ENCODE measurements around the gene BRAF. TPM values are rescaled to one million over a fixed set of nuclear protein-coding genes. Genes with fewer than 3 reads are reported as not detected.

Gene BRAF
- total RNA-seq, 1 experiment from 2014 or later = 29.7 TPM

- no peaks in the 10 kb centered on the region for H3K4me1 ChIP-seq (ENCODE audit: control insufficient read depth in 1 of 2, insufficient read depth in 2 of 2, low read length in 2 of 2)
- no peaks in the 10 kb centered on the region for H3K27me3 ChIP-seq (ENCODE audit: insufficient read depth, low read length)
- POLR2A ChIA-PET = no interaction called here
- H3K4me2 ChIP-seq (ENCODE audit: low read length) = no peak overlapping the region
- BruUV-seq (replicated peaks) = no TSS peak
- H3K36me3 ChIP-seq (ENCODE audit: control insufficient read depth in 1 of 2, insufficient read depth in 2 of 2, low read length in 2 of 2) = peaks cover 3 to 7% of the 10 kb centered on the region in 2 experiments; a peak in 1 of 4 replicates
- CTCF ChIA-PET = no interaction called here
- no peak overlapping the region for H3K9ac ChIP-seq (ENCODE audit: low read length)
- RAD21 ChIA-PET (ENCODE audit: low non-redundant PET in 1 of 2, low total read pairs in 2 of 2, uncharacterized antibody in 2 of 2, unreplicated experiment in 2 of 2) = no interaction called here
- DNase-seq (ENCODE audit: low read depth, low spot score) = no peak
- intact Hi-C loops (cut with micrococcal nuclease) = no loop called here
- H4K20me1 ChIP-seq (ENCODE audit: insufficient read depth) = no peaks in the 10 kb centered on the region
- H3K4me3 ChIP-seq (replicated peaks in 1 of 2; ENCODE audit: low read depth in 1 of 2, low read length in 2 of 2) = no peak overlapping the region
- TF ChIP-seq ZFX (IDR thresholded peaks at IDR 0.05) (no peak), CBX3 (IDR thresholded peaks at IDR 0.05; ENCODE audit: low read depth) (no peak)
- no peaks in the 10 kb centered on the region for H3K79me2 ChIP-seq (ENCODE audit: insufficient read depth, low read length)
- no peak overlapping the region for H2AFZ ChIP-seq (ENCODE audit: low read depth, low read length, poor library complexity, severe bottlenecking)
- no peak overlapping the region for H3K27ac ChIP-seq (ENCODE audit: low read depth, low read length)
- ATAC-seq = no peak
- no peaks in the 10 kb centered on the region for H3K9me2 ChIP-seq (ENCODE audit: insufficient read depth)
- no peaks in the 10 kb centered on the region for H3K9me3 ChIP-seq (ENCODE audit: control insufficient read depth in 1 of 2, insufficient read depth in 1 of 2, low read depth in 1 of 2, low read length in 2 of 2)
Observed at GRCh38 chr7:140773104-140773503, 151.6 kb downstream of the BRAF start.

- H3K4me2 ChIP-seq (ENCODE audit: low read length) = no peak overlapping the region
- no peaks in the 10 kb centered on the region for H3K9me3 ChIP-seq (ENCODE audit: control insufficient read depth in 1 of 2, insufficient read depth in 1 of 2, low read depth in 1 of 2, low read length in 2 of 2)
- ATAC-seq (no peak), DNase-seq (ENCODE audit: low read depth, low spot score) (no peak)
- no peaks in the 10 kb centered on the region for H3K4me1 ChIP-seq (ENCODE audit: control insufficient read depth in 1 of 2, insufficient read depth in 2 of 2, low read length in 2 of 2)
- CTCF ChIA-PET = no interaction called here
- H3K79me2 ChIP-seq (ENCODE audit: insufficient read depth, low read length) = no peaks in the 10 kb centered on the region
- H3K4me3 ChIP-seq (replicated peaks in 1 of 2; ENCODE audit: low read depth in 1 of 2, low read length in 2 of 2) = no peak overlapping the region
- H2AFZ ChIP-seq (ENCODE audit: low read depth, low read length, poor library complexity, severe bottlenecking) = no peak overlapping the region
- no peak overlapping the region for H3K9ac ChIP-seq (ENCODE audit: low read length)
- no peaks in the 10 kb centered on the region for H3K27me3 ChIP-seq (ENCODE audit: insufficient read depth, low read length)
- TF ChIP-seq YY1 (IDR thresholded peaks at IDR 0.05; ENCODE audit: extremely low read depth, insufficient replicate concordance, low read depth, low read length) = no peak
- TF ChIP-seq CBX3 (IDR thresholded peaks at IDR 0.05; ENCODE audit: low read depth) = no peak
- no peak for TF ChIP-seq JUND (IDR thresholded peaks at IDR 0.05)
- no peak for TF ChIP-seq POLR2A (IDR thresholded peaks at IDR 0.05; ENCODE audit: borderline replicate concordance, extremely low read depth, insufficient read depth, insufficient read length)
- TF ChIP-seq TCF7L2 (IDR thresholded peaks at IDR 0.05; ENCODE audit: borderline replicate concordance, extremely low read depth, insufficient read depth, insufficient read length) = no peak
- intact Hi-C loops (cut with micrococcal nuclease) = no loop called here
- RAD21 ChIA-PET (ENCODE audit: low non-redundant PET in 1 of 2, low total read pairs in 2 of 2, uncharacterized antibody in 2 of 2, unreplicated experiment in 2 of 2) = no interaction called here
- H3K27ac ChIP-seq (ENCODE audit: low read depth, low read length) = no peak overlapping the region
- POLR2A ChIA-PET = no interaction called here
- no peaks in the 10 kb centered on the region for H4K20me1 ChIP-seq (ENCODE audit: insufficient read depth)
- peaks cover 3 to 7% of the 10 kb centered on the region in 2 experiments; a peak in 1 of 4 replicates for H3K36me3 ChIP-seq (ENCODE audit: control insufficient read depth in 1 of 2, insufficient read depth in 2 of 2, low read length in 2 of 2)
- no peaks in the 10 kb centered on the region for H3K9me2 ChIP-seq (ENCODE audit: insufficient read depth)
- BruUV-seq (replicated peaks) = no TSS peak
Observed at GRCh38 chr7:140771826-140772225, 152.9 kb downstream of the BRAF start.

Data from HCT116 (cell line).